Peyer's patch (tissue), 4 donors: ENCODE results near the gene RAB35. TPM values are rescaled to one million over a fixed set of nuclear protein-coding genes. Genes with fewer than 3 reads are reported as not detected.

Source experiments
- DNase-seq, 3 donors: peaks; one replicate each; pipeline ENCODE4 v3.0.0-alpha.2; 2017 to 2019
- H3K27ac ChIP-seq, 4 donors: fragments of 200-600 bp; sonication (generic); one replicate each; pipeline ENCODE4 v1.5.1; 2016 to 2019
- H3K27me3 ChIP-seq, 2 donors: fragments of 200-600 bp; sonication (generic); one replicate each; pipeline ENCODE4 v1.5.1; 2019
- H3K36me3 ChIP-seq, 3 donors: fragments of 200-600 bp; sonication (generic); one replicate each; pipeline ENCODE4 v1.5.1; 2016 to 2019
- H3K4me1 ChIP-seq, 4 donors: fragments of 200-600 bp; sonication (generic); one replicate each; pipeline ENCODE4 v1.5.1; 2016 to 2019
- H3K4me3 ChIP-seq, 4 donors: fragments of 200-600 bp; sonication (generic); 1 replicate in 3 of 4; 2 replicates in 1 of 4; pipeline ENCODE4 v1.5.1; 2016 to 2019; ENCODE audit warnings: mild to moderate bottlenecking in 1 of 4
- H3K9me3 ChIP-seq, 4 donors: fragments of 200-600 bp; sonication (generic); one replicate each; pipeline ENCODE4 v1.5.1; 2016 to 2019; ENCODE audit warnings: mild to moderate bottlenecking in 1 of 4
- CTCF ChIP-seq, 6 experiments: fragments of 450-650 bp in 4 of 6; fragments of 200-600 bp in 2 of 6; sonication (generic) in 1 of 6; IDR thresholded peaks; one replicate each; pipeline ENCODE4 v1.5.1; 2017 to 2019; ENCODE audit warnings: antibody characterized with exemption in 6 of 6, mild to moderate bottlenecking in 3 of 6, moderate library complexity in 1 of 6
- POLR2A ChIP-seq, 2 donors: fragments of 450-650 bp; IDR thresholded peaks; one replicate each; pipeline ENCODE4 v1.5.1; 2017; ENCODE audit warnings: antibody characterized with exemption in 2 of 2, mild to moderate bottlenecking in 2 of 2, moderate library complexity in 2 of 2
- total RNA-seq, 4 donors: library from RNA; depleted of rRNA; stranded (reverse); fragments of >200 nt; gene quantifications; one replicate each; pipeline ENCODE4 v1.1.0, GENCODE V29; 2016

RAB35 gene
- total RNA-seq, 4 donors from 2014 or later: 16.6 to 22.5 (median 19.1) TPM

- H3K36me3 ChIP-seq: peaks cover 0 to 96% (median 0%) of the 10 kb centered on the region in 3 donors
- no peak for DNase-seq
- no peak overlapping the region for H3K4me3 ChIP-seq
- H3K4me1 ChIP-seq: no peaks in the 10 kb centered on the region
- TF ChIP-seq POLR2A (IDR thresholded peaks at IDR 0.05): no peak
- TF ChIP-seq CTCF (IDR thresholded peaks at IDR 0.05): no peak
- H3K9me3 ChIP-seq: no peaks in the 10 kb centered on the region
- no peaks in the 10 kb centered on the region for H3K27me3 ChIP-seq
- no peak overlapping the region for H3K27ac ChIP-seq
Measured at GRCh38 chr12:120148011-120148410, 31.5 kb upstream of the RAB35 start.

GRCh38 chr12:120145164-120145563 is 28.6 kb upstream of the RAB35 start:
- Histone ChIP-seq H3K27me3 (no peaks in the 10 kb centered on the region), H3K4me1 (no peaks in the 10 kb centered on the region), H3K4me3 (no peak overlapping the region), H3K9me3 (no peaks in the 10 kb centered on the region), H3K36me3 (peaks cover 0 to 100% (median 0%) of the 10 kb centered on the region in 3 donors), H3K27ac (no peak overlapping the region)
- TF ChIP-seq POLR2A (IDR thresholded peaks at IDR 0.05) (no peak), CTCF (IDR thresholded peaks at IDR 0.05) (no peak)
- no peak for DNase-seq

GRCh38 chr12:120144215-120144614 is 27.7 kb upstream of the RAB35 start:
- Histone ChIP-seq H3K4me1 (no peaks in the 10 kb centered on the region), H3K9me3 (no peaks in the 10 kb centered on the region), H3K36me3 (peaks cover 0 to 100% (median 0%) of the 10 kb centered on the region in 3 donors), H3K27me3 (no peaks in the 10 kb centered on the region), H3K27ac (no peak overlapping the region), H3K4me3 (no peak overlapping the region)
- TF ChIP-seq CTCF (IDR thresholded peaks at IDR 0.05) (no peak), POLR2A (IDR thresholded peaks at IDR 0.05) (no peak)
- DNase-seq: no peak

- Histone ChIP-seq H3K36me3 (peaks cover 0 to 100% (median 0%) of the 10 kb centered on the region in 3 donors), H3K4me3 (no peak overlapping the region), H3K4me1 (no peaks in the 10 kb centered on the region), H3K27me3 (no peaks in the 10 kb centered on the region), H3K27ac (no peak overlapping the region), H3K9me3 (no peaks in the 10 kb centered on the region)
- no peak for TF ChIP-seq POLR2A (IDR thresholded peaks at IDR 0.05)
- no peak for TF ChIP-seq CTCF (IDR thresholded peaks at IDR 0.05)
- DNase-seq: no peak
Measured at GRCh38 chr12:120142231-120142877, 25.8 kb upstream of the RAB35 start.

GRCh38 chr12:120141336-120141735 is 24.8 kb upstream of the RAB35 start:
- Histone ChIP-seq H3K4me3 (no peak overlapping the region), H3K9me3 (no peaks in the 10 kb centered on the region), H3K27me3 (no peaks in the 10 kb centered on the region), H3K36me3 (peaks cover 0 to 100% (median 0%) of the 10 kb centered on the region in 3 donors), H3K4me1 (no peaks in the 10 kb centered on the region), H3K27ac (no peak overlapping the region)
- DNase-seq: no peak
- no peak for TF ChIP-seq POLR2A (IDR thresholded peaks at IDR 0.05)
- TF ChIP-seq CTCF (IDR thresholded peaks at IDR 0.05): no peak
